Measurements from ENCODE around the gene IRAG1. TPM values are rescaled to one million over a fixed set of nuclear protein-coding genes. Genes with fewer than 3 reads are reported as not detected.

The IRAG1 gene
- polyA plus RNA-seq, 4 donors, result 0.45 to 9.0 (median 3.0) TPM

DNA sequence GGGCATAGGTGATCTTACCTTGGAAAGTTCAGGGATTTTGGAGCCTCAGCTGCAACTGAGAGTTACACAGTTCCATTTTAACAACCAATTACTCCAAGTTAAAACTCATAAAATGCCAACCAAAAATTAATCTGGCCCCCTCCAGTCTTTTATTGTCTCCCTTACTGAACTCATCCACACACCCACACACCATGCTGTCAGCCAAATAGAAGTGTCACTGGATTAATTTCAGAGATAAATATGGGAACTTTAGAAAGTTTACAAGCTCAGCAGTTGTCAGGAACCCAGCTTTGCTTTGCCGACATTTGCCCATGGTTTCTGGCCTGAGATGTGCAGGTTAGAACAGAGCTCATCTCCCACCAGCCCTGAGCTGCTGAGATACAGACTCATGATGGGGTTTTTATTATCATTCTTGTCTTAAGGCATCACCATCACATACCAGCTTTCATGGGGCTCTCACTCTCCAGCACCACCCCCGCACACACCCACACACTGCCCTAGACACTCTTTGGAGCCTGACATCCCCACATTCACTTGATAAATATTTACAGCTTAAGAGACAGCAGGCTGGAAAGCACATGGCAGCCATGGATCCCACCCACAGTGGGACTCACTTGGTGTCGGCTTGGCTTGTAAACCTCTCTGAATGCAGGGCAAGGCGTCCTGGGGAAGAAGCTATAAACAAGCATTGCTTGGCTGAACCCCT is 33.7 kb upstream of the IRAG1 start:
- peaks cover 0 to 8% of the 10 kb centered on the region in 2 donors for H3K9me3 ChIP-seq (ENCODE audit: control insufficient read depth in 2 of 2, insufficient read depth in 1 of 2, low read depth in 1 of 2, low read length in 1 of 2)
- H3K27ac ChIP-seq (ENCODE audit: low read depth in 1 of 3, low read length in 2 of 3), result no peak overlapping the region
- FAIRE-seq (no peak), DNase-seq (no peak)
- H3K4me3 ChIP-seq (ENCODE audit: low read depth in 1 of 3, low read length in 3 of 3), result no peak overlapping the region
- H3K4me1 ChIP-seq (ENCODE audit: control insufficient read depth in 3 of 3, insufficient read depth in 2 of 3, low read depth in 1 of 3, low read length in 2 of 3), result peaks cover 0 to 4% (median 0%) of the 10 kb centered on the region in 3 donors
- 66 to 84% (median 81%) methylated on average over 4 of the region's 4 CpGs for WGBS, 3 donors
- no peaks in the 10 kb centered on the region for H3K27me3 ChIP-seq (ENCODE audit: control insufficient read depth in 3 of 3, insufficient read depth in 3 of 3, low read length in 3 of 3)
- H3K36me3 ChIP-seq (ENCODE audit: control insufficient read depth in 3 of 3, insufficient read depth in 2 of 3, low read depth in 1 of 3, low read length in 3 of 3), result no peaks in the 10 kb centered on the region

DNA sequence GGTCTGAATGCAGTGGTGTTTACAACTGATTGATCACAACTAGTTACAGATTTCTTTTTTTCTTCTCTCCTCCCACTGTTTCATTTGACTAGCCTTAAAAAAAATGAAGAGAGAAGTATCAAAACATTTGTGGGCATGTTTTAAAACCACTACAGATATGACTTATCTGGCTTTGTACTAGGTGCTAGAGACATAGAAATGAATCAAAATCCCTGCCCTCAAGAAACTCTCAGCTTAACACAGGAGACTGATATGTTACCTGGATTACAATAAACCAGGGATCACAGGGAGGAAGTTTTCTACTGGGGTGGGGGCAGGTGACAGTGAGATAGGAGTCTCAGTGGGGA is 32.3 kb upstream of the IRAG1 start:
- H3K4me1 ChIP-seq (ENCODE audit: control insufficient read depth in 3 of 3, insufficient read depth in 2 of 3, low read depth in 1 of 3, low read length in 2 of 3), result peaks cover 0 to 4% (median 0%) of the 10 kb centered on the region in 3 donors
- no peak for FAIRE-seq
- H3K36me3 ChIP-seq (ENCODE audit: control insufficient read depth in 3 of 3, insufficient read depth in 2 of 3, low read depth in 1 of 3, low read length in 3 of 3), result no peaks in the 10 kb centered on the region
- H3K27ac ChIP-seq (ENCODE audit: low read depth in 1 of 3, low read length in 2 of 3), result no peak overlapping the region
- no peak overlapping the region for H3K4me3 ChIP-seq (ENCODE audit: low read depth in 1 of 3, low read length in 3 of 3)
- DNase-seq, result no peak
- H3K27me3 ChIP-seq (ENCODE audit: control insufficient read depth in 3 of 3, insufficient read depth in 3 of 3, low read length in 3 of 3), result no peaks in the 10 kb centered on the region
- H3K9me3 ChIP-seq (ENCODE audit: control insufficient read depth in 2 of 2, insufficient read depth in 1 of 2, low read depth in 1 of 2, low read length in 1 of 2), result peaks cover 0 to 6% of the 10 kb centered on the region in 2 donors

DNA sequence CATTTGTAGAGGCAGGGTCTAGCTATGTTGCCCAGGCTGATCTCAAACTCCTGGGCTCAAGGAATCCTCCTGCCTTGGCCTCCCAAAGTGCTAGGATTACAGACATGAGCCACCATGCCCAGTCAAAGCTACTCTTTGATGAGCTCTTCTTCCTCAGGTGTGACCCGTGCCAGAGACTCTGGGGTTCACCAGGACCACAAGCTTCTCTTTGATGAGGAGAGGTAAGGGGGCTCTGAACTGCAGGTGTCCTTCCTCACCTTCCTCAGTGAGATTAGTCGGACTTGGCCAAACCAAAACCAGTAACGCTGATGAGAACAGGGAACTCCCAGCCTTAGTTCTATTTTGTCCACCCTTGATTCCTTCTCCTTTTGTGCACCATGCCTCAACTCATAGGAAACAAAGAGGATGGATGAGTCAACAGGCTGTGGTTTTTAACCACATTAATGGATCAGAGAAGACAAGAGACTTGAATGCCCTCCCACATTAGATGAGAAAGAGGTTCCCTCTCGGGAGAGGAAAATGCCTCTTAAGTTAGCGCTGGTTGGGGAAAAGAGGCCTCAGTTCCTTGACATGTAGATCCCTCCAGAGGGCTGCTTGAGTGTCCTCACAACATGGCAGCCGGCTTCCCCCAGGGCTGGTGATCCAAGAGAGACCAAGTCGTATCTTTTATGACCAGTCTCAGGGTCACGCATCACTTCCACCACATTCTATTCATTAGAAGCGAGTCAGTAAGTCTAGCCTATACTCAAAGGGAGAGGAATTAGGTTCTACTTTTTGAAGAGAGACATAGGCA is 31.8 kb upstream of the IRAG1 start:
- H3K27ac ChIP-seq (ENCODE audit: low read depth in 1 of 3, low read length in 2 of 3), result no peak overlapping the region
- FAIRE-seq (no peak), DNase-seq (no peak)
- peaks cover 0 to 9% of the 10 kb centered on the region in 2 donors for H3K9me3 ChIP-seq (ENCODE audit: control insufficient read depth in 2 of 2, insufficient read depth in 1 of 2, low read depth in 1 of 2, low read length in 1 of 2)
- no peak overlapping the region for H3K4me3 ChIP-seq (ENCODE audit: low read depth in 1 of 3, low read length in 3 of 3)
- peaks cover 0 to 4% (median 0%) of the 10 kb centered on the region in 3 donors for H3K4me1 ChIP-seq (ENCODE audit: control insufficient read depth in 3 of 3, insufficient read depth in 2 of 3, low read depth in 1 of 3, low read length in 2 of 3)
- no peaks in the 10 kb centered on the region for H3K36me3 ChIP-seq (ENCODE audit: control insufficient read depth in 3 of 3, insufficient read depth in 2 of 3, low read depth in 1 of 3, low read length in 3 of 3)
- WGBS, 3 donors, result 78 to 86% (median 80%) methylated on average over 9 of the region's 9 CpGs
- no peaks in the 10 kb centered on the region for H3K27me3 ChIP-seq (ENCODE audit: control insufficient read depth in 3 of 3, insufficient read depth in 3 of 3, low read length in 3 of 3)

DNA sequence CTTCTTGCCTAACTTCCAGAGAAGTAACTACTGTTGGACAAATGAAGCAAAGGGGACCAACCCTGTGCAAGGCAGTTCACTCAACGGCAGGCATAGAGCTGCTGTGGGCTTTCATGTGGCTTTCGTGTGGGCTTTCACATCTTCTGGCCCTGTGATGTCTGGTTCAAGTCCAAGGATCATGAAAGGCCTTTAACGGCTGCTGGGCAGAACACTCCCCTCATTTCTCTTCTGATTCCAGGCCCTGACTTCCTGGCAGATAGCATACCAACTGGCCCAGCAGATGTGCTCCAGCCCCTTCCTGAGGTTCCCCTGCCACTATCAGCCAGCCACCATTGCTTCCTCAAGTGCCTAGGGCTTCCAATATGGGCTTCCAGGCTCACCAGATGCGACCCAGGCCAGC is 28.8 kb upstream of the IRAG1 start:
- Histone ChIP-seq H3K9me3 (ENCODE audit: control insufficient read depth in 2 of 2, insufficient read depth in 1 of 2, low read depth in 1 of 2, low read length in 1 of 2) (peaks cover 0 to 10% of the 10 kb centered on the region in 2 donors), H3K36me3 (ENCODE audit: control insufficient read depth in 3 of 3, insufficient read depth in 2 of 3, low read depth in 1 of 3, low read length in 3 of 3) (no peaks in the 10 kb centered on the region), H3K4me3 (ENCODE audit: low read depth in 1 of 3, low read length in 3 of 3) (no peak overlapping the region), H3K27ac (ENCODE audit: low read depth in 1 of 3, low read length in 2 of 3) (no peak overlapping the region), H3K4me1 (ENCODE audit: control insufficient read depth in 3 of 3, insufficient read depth in 2 of 3, low read depth in 1 of 3, low read length in 2 of 3) (no peaks in the 10 kb centered on the region), H3K27me3 (ENCODE audit: control insufficient read depth in 3 of 3, insufficient read depth in 3 of 3, low read length in 3 of 3) (no peaks in the 10 kb centered on the region)
- DNase-seq (no peak), FAIRE-seq (no peak)
- WGBS, 3 donors, result 42 to 62% (median 53%) methylated on average over 4 of the region's 4 CpGs

DNA sequence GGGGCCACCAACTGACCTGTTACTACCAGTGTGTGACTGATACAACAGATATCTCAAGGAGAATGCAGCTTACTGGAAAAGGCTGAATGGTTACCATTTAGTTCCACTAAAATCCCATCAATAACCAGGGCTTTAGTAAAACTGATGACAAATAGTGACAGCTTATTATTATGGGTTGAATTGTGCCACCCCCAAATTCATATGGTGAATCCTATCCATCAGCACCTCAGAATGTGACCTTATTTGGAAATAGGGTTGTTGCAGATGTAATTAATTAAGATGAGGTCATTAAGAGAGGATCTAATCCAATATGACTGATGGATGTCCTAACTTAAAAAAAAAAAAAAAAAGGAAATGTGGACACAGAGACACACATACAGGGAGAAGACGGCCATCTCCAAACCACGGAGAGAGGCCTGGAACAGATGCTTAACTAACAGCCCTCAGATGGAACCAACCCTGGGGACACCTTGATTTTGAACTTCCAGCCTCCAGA is 27.4 kb upstream of the IRAG1 start:
- WGBS, 3 donors, result 84 to 91% (median 88%) methylated on average over 2 of the region's 2 CpGs
- Histone ChIP-seq H3K27ac (ENCODE audit: low read depth in 1 of 3, low read length in 2 of 3) (no peak overlapping the region), H3K4me3 (ENCODE audit: low read depth in 1 of 3, low read length in 3 of 3) (no peak overlapping the region), H3K9me3 (ENCODE audit: control insufficient read depth in 2 of 2, insufficient read depth in 1 of 2, low read depth in 1 of 2, low read length in 1 of 2) (peaks cover 0 to 10% of the 10 kb centered on the region in 2 donors), H3K36me3 (ENCODE audit: control insufficient read depth in 3 of 3, insufficient read depth in 2 of 3, low read depth in 1 of 3, low read length in 3 of 3) (no peaks in the 10 kb centered on the region), H3K27me3 (ENCODE audit: control insufficient read depth in 3 of 3, insufficient read depth in 3 of 3, low read length in 3 of 3) (no peaks in the 10 kb centered on the region), H3K4me1 (ENCODE audit: control insufficient read depth in 3 of 3, insufficient read depth in 2 of 3, low read depth in 1 of 3, low read length in 2 of 3) (no peaks in the 10 kb centered on the region)
- FAIRE-seq (no peak), DNase-seq (no peak)

DNA sequence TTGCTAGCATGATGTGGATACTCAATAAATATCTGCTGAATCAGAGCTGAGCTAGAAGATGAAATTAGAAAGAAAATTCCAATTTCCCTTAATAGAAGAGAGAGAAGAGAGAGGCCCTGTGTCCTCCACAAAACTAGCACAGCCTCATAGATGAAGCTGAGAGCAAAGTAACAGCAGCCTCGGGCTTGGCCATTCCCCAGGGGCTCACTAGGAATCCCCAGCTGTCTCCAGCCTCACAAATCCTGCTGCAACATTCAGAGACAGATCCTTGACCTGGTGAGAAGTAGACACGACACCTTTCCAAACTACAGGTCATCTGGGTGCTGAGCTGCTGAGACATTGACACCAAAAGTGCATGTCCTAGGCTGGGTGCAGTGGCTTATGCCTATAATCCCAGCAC is 26.1 kb upstream of the IRAG1 start:
- peaks cover 0 to 4% of the 10 kb centered on the region in 2 donors for H3K9me3 ChIP-seq (ENCODE audit: control insufficient read depth in 2 of 2, insufficient read depth in 1 of 2, low read depth in 1 of 2, low read length in 1 of 2)
- FAIRE-seq (no peak), DNase-seq (no peak)
- H3K4me1 ChIP-seq (ENCODE audit: control insufficient read depth in 3 of 3, insufficient read depth in 2 of 3, low read depth in 1 of 3, low read length in 2 of 3), result no peaks in the 10 kb centered on the region
- H3K27ac ChIP-seq (ENCODE audit: low read depth in 1 of 3, low read length in 2 of 3), result no peak overlapping the region
- no peak overlapping the region for H3K4me3 ChIP-seq (ENCODE audit: low read depth in 1 of 3, low read length in 3 of 3)
- no peaks in the 10 kb centered on the region for H3K27me3 ChIP-seq (ENCODE audit: control insufficient read depth in 3 of 3, insufficient read depth in 3 of 3, low read length in 3 of 3)
- whole genome bisulfite sequencing, 3 donors, result 61 to 79% (median 72%) methylated on average over 2 of the region's 2 CpGs
- no peaks in the 10 kb centered on the region for H3K36me3 ChIP-seq (ENCODE audit: control insufficient read depth in 3 of 3, insufficient read depth in 2 of 3, low read depth in 1 of 3, low read length in 3 of 3)

DNA sequence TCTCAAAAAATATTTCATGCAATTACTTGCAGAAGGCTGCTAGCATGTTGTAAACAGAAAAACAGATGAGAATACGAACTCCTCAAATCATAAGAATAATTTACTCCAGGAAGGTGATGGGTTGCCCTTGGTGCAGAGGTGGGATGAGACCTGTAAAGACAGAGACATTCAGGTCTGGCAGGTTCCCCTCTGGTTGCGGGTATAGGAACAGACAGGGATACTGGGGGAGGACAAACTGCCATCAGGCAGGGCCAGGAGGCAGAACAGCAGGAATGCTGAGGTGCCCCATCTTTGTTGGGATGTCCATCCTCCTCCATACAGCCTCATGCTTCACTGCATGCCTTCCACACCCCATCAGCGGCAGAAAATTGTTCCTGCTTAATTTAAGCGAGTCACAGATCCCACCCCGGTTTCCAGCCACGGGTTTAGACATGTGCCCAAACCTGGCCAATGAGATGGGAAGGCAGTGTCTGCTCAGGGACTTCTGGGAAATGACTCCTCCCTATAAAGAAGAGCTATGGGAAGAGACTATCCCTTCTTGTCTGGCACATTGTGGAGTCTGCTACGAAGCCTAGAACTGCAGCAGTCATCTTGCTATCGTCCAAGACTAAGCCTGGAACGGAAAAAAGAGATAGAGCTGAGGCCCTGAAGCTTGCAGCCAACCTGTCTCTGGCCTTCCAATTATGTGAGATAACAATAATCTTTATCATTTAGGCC is 23.1 kb upstream of the IRAG1 start:
- peaks cover 0 to 4% of the 10 kb centered on the region in 2 donors for H3K9me3 ChIP-seq (ENCODE audit: control insufficient read depth in 2 of 2, insufficient read depth in 1 of 2, low read depth in 1 of 2, low read length in 1 of 2)
- DNase-seq, result no peak
- no peaks in the 10 kb centered on the region for H3K36me3 ChIP-seq (ENCODE audit: control insufficient read depth in 3 of 3, insufficient read depth in 2 of 3, low read depth in 1 of 3, low read length in 3 of 3)
- H3K27me3 ChIP-seq (ENCODE audit: control insufficient read depth in 3 of 3, insufficient read depth in 3 of 3, low read length in 3 of 3), result no peaks in the 10 kb centered on the region
- no peak overlapping the region for H3K4me3 ChIP-seq (ENCODE audit: low read depth in 1 of 3, low read length in 3 of 3)
- 85 to 88% (median 88%) methylated on average over 9 of the region's 9 CpGs for WGBS, 3 donors
- no peak overlapping the region for H3K27ac ChIP-seq (ENCODE audit: low read depth in 1 of 3, low read length in 2 of 3)
- no peaks in the 10 kb centered on the region for H3K4me1 ChIP-seq (ENCODE audit: control insufficient read depth in 3 of 3, insufficient read depth in 2 of 3, low read depth in 1 of 3, low read length in 2 of 3)
- no peak for FAIRE-seq

DNA sequence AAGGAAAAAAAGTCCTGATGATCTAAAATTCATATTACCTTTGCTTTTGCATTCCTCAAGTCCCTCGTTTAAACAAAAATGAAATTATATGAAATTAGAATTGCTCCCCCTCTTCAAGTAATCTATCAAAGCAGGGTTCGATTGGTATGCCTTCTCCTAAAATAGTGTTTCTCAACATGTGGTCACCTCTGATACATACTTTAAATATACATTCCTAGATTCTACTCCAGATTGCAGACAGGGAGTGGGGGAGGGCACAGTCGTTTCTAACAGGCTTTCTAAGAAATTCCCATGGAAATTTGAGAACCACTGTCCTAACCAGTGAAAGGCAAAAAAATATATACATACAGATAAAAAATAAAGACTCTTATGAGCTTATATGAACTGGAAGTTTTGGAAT is 22.6 kb upstream of the IRAG1 start:
- 46 to 65% (median 63%) methylated on average over 3 of the region's 3 CpGs for WGBS, 3 donors
- no peak overlapping the region for H3K4me3 ChIP-seq (ENCODE audit: low read depth in 1 of 3, low read length in 3 of 3)
- no peaks in the 10 kb centered on the region for H3K27me3 ChIP-seq (ENCODE audit: control insufficient read depth in 3 of 3, insufficient read depth in 3 of 3, low read length in 3 of 3)
- H3K36me3 ChIP-seq (ENCODE audit: control insufficient read depth in 3 of 3, insufficient read depth in 2 of 3, low read depth in 1 of 3, low read length in 3 of 3), result no peaks in the 10 kb centered on the region
- H3K9me3 ChIP-seq (ENCODE audit: control insufficient read depth in 2 of 2, insufficient read depth in 1 of 2, low read depth in 1 of 2, low read length in 1 of 2), result peaks cover 0 to 4% of the 10 kb centered on the region in 2 donors
- no peak overlapping the region for H3K27ac ChIP-seq (ENCODE audit: low read depth in 1 of 3, low read length in 2 of 3)
- no peak for DNase-seq
- no peaks in the 10 kb centered on the region for H3K4me1 ChIP-seq (ENCODE audit: control insufficient read depth in 3 of 3, insufficient read depth in 2 of 3, low read depth in 1 of 3, low read length in 2 of 3)
- no peak for FAIRE-seq
